Breast epithelium (tissue), 3 donors: Measurements from ENCODE around the gene HHLA2.

Source experiments
- POLR2A ChIP-seq: fragments of 450-650 bp; IDR thresholded peaks from one replicate; pipeline ENCODE4 v1.6.1; 2016; ENCODE audit warnings: antibody characterized with exemption, mild to moderate bottlenecking, moderate library complexity
- POLR2AphosphoS5 ChIP-seq, 3 donors: sonication (generic); formaldehyde crosslinking; IDR thresholded peaks; one replicate each; pipeline ENCODE4 v1.6.1; 2017; ENCODE audit warnings: antibody characterized with exemption in 3 of 3
- TF ChIP-seq, protein P1 (sequence below), 3 donors: fragments of 450-650 bp; IDR thresholded peaks; one replicate each; pipeline ENCODE4 v1.5.1; 2016 to 2017; ENCODE audit warnings: antibody characterized with exemption in 3 of 3, mild to moderate bottlenecking in 3 of 3, moderate library complexity in 3 of 3

DNA sequence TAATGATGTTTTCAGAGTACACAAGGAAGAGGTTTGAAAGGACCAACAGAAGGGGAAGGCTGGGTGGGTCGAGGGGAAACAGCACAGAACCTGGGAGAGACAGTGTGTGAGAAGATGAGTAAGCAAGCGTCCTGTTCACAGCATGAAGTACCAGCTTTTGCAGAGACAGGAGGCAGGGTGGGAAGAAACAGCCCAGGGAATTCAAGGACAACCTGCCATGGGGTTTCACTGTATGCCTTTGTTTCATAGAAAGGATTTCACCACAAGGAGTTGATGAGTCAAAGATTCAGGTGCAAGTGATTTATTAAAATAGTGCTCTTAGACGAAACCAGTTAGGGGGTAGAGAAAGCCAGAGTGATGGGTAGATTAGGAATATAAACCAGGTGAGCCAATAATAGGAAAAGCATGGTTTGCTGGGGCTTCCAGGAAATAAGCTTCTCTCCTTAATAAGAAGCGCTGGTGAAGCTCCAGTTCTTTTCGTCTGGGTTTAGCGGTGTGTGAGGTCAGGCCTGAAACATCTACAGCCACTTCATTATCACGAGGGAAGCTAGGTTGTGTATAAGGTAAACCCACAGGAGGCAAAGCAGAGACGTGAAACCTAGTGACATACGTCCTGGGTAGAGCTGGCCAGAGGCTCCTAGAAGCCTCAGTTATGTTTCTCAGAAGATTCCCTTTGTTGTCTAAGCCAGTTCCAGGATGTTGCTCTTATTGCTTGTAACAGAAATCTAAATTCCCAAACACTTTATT, 3.9 kb downstream of the HHLA2 start:
- TF ChIP-seq, protein P1, sequence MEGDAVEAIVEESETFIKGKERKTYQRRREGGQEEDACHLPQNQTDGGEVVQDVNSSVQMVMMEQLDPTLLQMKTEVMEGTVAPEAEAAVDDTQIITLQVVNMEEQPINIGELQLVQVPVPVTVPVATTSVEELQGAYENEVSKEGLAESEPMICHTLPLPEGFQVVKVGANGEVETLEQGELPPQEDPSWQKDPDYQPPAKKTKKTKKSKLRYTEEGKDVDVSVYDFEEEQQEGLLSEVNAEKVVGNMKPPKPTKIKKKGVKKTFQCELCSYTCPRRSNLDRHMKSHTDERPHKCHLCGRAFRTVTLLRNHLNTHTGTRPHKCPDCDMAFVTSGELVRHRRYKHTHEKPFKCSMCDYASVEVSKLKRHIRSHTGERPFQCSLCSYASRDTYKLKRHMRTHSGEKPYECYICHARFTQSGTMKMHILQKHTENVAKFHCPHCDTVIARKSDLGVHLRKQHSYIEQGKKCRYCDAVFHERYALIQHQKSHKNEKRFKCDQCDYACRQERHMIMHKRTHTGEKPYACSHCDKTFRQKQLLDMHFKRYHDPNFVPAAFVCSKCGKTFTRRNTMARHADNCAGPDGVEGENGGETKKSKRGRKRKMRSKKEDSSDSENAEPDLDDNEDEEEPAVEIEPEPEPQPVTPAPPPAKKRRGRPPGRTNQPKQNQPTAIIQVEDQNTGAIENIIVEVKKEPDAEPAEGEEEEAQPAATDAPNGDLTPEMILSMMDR (IDR thresholded peaks at IDR 0.05): no peak
- no peak for TF ChIP-seq POLR2AphosphoS5 (IDR thresholded peaks at IDR 0.05)
- TF ChIP-seq POLR2A: no peak
